ENCODE data around the gene NLRP3.

DNA sequence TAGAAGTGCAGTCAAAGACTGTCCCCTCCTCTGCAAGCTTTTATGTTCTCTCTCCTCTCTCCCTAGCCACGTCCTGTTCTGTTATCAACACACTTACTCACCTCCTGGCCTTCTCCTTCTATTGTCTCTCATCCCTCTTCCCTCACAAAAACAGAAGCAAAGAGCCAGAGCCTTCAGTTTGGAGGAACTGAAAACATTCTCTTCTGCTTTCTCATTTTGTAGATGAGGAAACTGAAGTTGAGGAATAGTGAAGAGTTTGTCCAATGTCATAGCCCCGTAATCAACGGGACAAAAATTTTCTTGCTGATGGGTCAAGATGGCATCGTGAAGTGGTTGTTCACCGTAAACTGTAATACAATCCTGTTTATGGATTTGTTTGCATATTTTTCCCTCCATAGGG, 1.9 kb downstream of the NLRP3 start:
- no peak for TF ChIP-seq CTCF (IDR thresholded peaks at IDR 0.05)
- TF ChIP-seq EZH2 (IDR thresholded peaks at IDR 0.05; ENCODE audit: borderline replicate concordance, insufficient read depth, low read depth, low read length, poor library complexity, severe bottlenecking): no peak
